HG03354 (cell line): ENCODE data around the gene SLC39A13.
A peak's percentile ranks its signal among the peaks of the same experiment; 100 is the strongest.

ENCODE experiments used
- ATAC-seq: cut with Tn5 transposase; IDR thresholded peaks from one replicate; pipeline ENCODE4 v1.9.1; 2021; ENCODE audit warnings: mild to moderate bottlenecking; ENCODE audit not compliant: unreplicated experiment, poor library complexity, severe bottlenecking

Gene SLC39A13

GRCh38 chr11:47446833-47447232 lies 38.4 kb downstream of the SLC39A13 start:
- ATAC-seq, result no peak

GRCh38 chr11:47447906-47448305 lies 39.5 kb downstream of the SLC39A13 start:
- ATAC-seq, result no peak

GRCh38 chr11:47448566-47449427 lies 40.4 kb downstream of the SLC39A13 start, which contains the start of gene RAPSN:
RAPSN (minus strand) TSS chr11:47449136; CDS start chr11:47448964, 172 bp downstream.
- no peak for ATAC-seq

- no peak for ATAC-seq
Measured at GRCh38 chr11:47449541-47449940, 41.2 kb downstream of the SLC39A13 start.

- no peak for ATAC-seq
Measured at GRCh38 chr11:47451436-47451835, 43.0 kb downstream of the SLC39A13 start.

GRCh38 chr11:47451990-47452389 lies 43.6 kb downstream of the SLC39A13 start:
- no peak for ATAC-seq

GRCh38 chr11:47453365-47453764 lies 45.0 kb downstream of the SLC39A13 start:
- ATAC-seq, result no peak

- peak; percentile 80 for ATAC-seq
Measured at GRCh38 chr11:47454258-47454671, 45.9 kb downstream of the SLC39A13 start.

- ATAC-seq, result no peak
Measured at GRCh38 chr11:47460571-47461235, 52.3 kb downstream of the SLC39A13 start.

- no peak for ATAC-seq
Measured at GRCh38 chr11:47461876-47462275, 53.5 kb downstream of the SLC39A13 start.

GRCh38 chr11:47464483-47464882 lies 56.1 kb downstream of the SLC39A13 start:
- ATAC-seq, result no peak
